GM23248 (cell line): ENCODE results near the gene HADHA. TPM values are rescaled to one million over a fixed set of nuclear protein-coding genes. Genes with fewer than 3 reads are reported as not detected.
A peak's percentile ranks its signal among the peaks of the same experiment; 100 is the strongest.

Source experiments
- DNase-seq: peaks from one replicate; pipeline ENCODE4 v3.0.0-alpha.2; 2015
- H2AFZ ChIP-seq: fragments of 200-600 bp; sonication (generic); 2 replicates; pipeline ENCODE4 v1.6.1; 2016; ENCODE audit warnings: antibody characterized with exemption
- H3F3A ChIP-seq: fragments of 200-600 bp; sonication (generic); 2 replicates; pipeline ENCODE4 v1.6.1; 2016; ENCODE audit warnings: mild to moderate bottlenecking, antibody characterized with exemption, mixed run types; ENCODE audit not compliant: insufficient read depth
- H3K27ac ChIP-seq: fragments of 200-600 bp; sonication (generic); 2 replicates; pipeline ENCODE4 v1.5.1; 2016; ENCODE audit warnings: mild to moderate bottlenecking
- H3K27me3 ChIP-seq: fragments of 200-600 bp; sonication (generic); replicated peaks from 2 replicates; pipeline ENCODE4 v1.6.1; 2016; ENCODE audit warnings: mild to moderate bottlenecking; ENCODE audit not compliant: insufficient read depth
- H3K36me3 ChIP-seq: fragments of 200-600 bp; sonication (generic); 2 replicates; pipeline ENCODE4 v1.6.1; 2016; ENCODE audit warnings: low read depth, mild to moderate bottlenecking
- H3K4me1 ChIP-seq: fragments of 200-600 bp; sonication (generic); 2 replicates; pipeline ENCODE4 v1.6.1; 2016; ENCODE audit warnings: mild to moderate bottlenecking; ENCODE audit not compliant: insufficient read depth
- H3K4me2 ChIP-seq: fragments of 200-600 bp; sonication (generic); one replicate; pipeline ENCODE4 v1.6.1; 2016; ENCODE audit warnings: mild to moderate bottlenecking; ENCODE audit not compliant: unreplicated experiment
- H3K4me3 ChIP-seq: fragments of 200-600 bp; sonication (generic); 2 replicates; pipeline ENCODE4 v1.5.1; 2016; ENCODE audit warnings: mild to moderate bottlenecking
- H3K79me2 ChIP-seq: fragments of 200-600 bp; sonication (generic); 2 replicates; pipeline ENCODE4 v1.6.1; 2016; ENCODE audit warnings: mild to moderate bottlenecking; ENCODE audit not compliant: insufficient read depth
- H3K9ac ChIP-seq: fragments of 200-600 bp; sonication (generic); 2 replicates; pipeline ENCODE4 v1.6.1; 2016; ENCODE audit warnings: mild to moderate bottlenecking
- H3K9me2 ChIP-seq: fragments of 200-600 bp; sonication (generic); 2 replicates; pipeline ENCODE4 v1.6.1; 2016; ENCODE audit warnings: mixed run types, mild to moderate bottlenecking, moderate library complexity; ENCODE audit not compliant: insufficient read depth
- H3K9me3 ChIP-seq: fragments of 200-600 bp; sonication (generic); one replicate; pipeline ENCODE4 v1.6.1; 2017; ENCODE audit warnings: low read depth
- H4K20me1 ChIP-seq: fragments of 200-600 bp; sonication (generic); 2 replicates; pipeline ENCODE4 v1.6.0; 2016; ENCODE audit not compliant: insufficient read depth
- EZH2 ChIP-seq: fragments of 200-600 bp; sonication (generic); IDR thresholded peaks from 2 replicates; pipeline ENCODE4 v1.6.1; 2018; ENCODE audit warnings: antibody characterized with exemption, mild to moderate bottlenecking; ENCODE audit not compliant: insufficient read depth, poor library complexity, severe bottlenecking
- EZH2phosphoT487 ChIP-seq: fragments of 200-600 bp; sonication (generic); IDR thresholded peaks from 2 replicates; pipeline ENCODE4 v1.6.1; 2018; ENCODE audit warnings: antibody characterized with exemption, moderate library complexity, mild to moderate bottlenecking, low read depth; ENCODE audit not compliant: insufficient read depth
- WGBS, 2 experiments: methylation state at CpG; one replicate each; pipeline ENCODE4 v1.1.6; 2015 to 2017; ENCODE audit warnings: low lambda C conversion rate in 2 of 2, low coverage in 1 of 2; ENCODE audit errors: missing lambda C conversion rate in 2 of 2; 5-methylcytosine and 5-hydroxymethylcytosine counted together
- in situ Hi-C: fragments of 300-500 bp; cut with MboI; formaldehyde crosslinking; loops from 2 replicates; pipeline ENCODE4 v1.15.0; 2020
- polyA plus RNA-seq: library from polyadenylated mRNA; unstranded; fragments of >200 nt; fragmentation: Nextera tagmentation; extraction: Ambion mirVana; gene quantifications from 2 replicates; pipeline ENCODE4 v1.2.1, GENCODE V29; 2016
- total RNA-seq: library from RNA; depleted of rRNA; stranded (reverse); fragments of >200 nt; shearing (Covaris generic); gene quantifications from 2 replicates; pipeline ENCODE4 v1.2.3, GENCODE V29; 2014; rRNA removed

Gene HADHA
- total and polyA plus RNA-seq, 2 experiments from 2014 or later, result 121 to 122 TPM

DNA sequence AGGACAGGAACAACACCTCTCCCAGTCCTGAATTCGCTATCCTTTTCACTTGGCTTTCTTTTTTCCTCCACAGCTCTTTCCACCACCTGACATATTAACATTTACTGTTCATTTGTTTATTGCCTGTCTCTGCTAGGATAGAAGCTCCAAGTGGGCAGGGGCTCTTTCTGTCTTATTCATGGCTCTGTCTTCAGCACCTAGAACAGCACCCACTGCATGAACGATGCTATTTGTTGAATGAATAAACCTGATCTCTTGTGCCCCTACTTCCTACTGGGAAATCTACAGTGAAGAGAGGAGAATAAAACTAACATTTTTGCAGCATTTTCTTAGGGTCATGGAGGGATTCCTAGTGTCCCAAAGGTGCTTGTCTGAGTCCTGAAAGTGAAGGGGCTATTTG, 95.9 kb downstream of the HADHA start:
- no peak overlapping the region for H2AFZ ChIP-seq
- H3K27me3 ChIP-seq, result no peaks in the 10 kb centered on the region
- no peaks in the 10 kb centered on the region for H3K79me2 ChIP-seq
- no peak overlapping the region for H3K9ac ChIP-seq
- no peaks in the 10 kb centered on the region for H4K20me1 ChIP-seq
- H3K4me3 ChIP-seq, result no peak overlapping the region
- DNase-seq, result peak; percentile 41
- in situ Hi-C loops, result loop anchor here (5.0 kb wide), 1 partner anchor 156 kb away; no protein-coding TSS in a partner anchor
- no peaks in the 10 kb centered on the region for H3F3A ChIP-seq
- no peaks in the 10 kb centered on the region for H3K9me2 ChIP-seq
- no peaks in the 10 kb centered on the region for H3K4me1 ChIP-seq
- no peak overlapping the region for H3K4me2 ChIP-seq
- no peaks in the 10 kb centered on the region for H3K9me3 ChIP-seq
- H3K27ac ChIP-seq, result no peak overlapping the region
- WGBS, 2 experiments, result 47 to 50% methylated on average over 2 of the region's 2 CpGs
- TF ChIP-seq EZH2, result no peak
- TF ChIP-seq EZH2phosphoT487, result no peak
- no peaks in the 10 kb centered on the region for H3K36me3 ChIP-seq

GRCh38 chr2:26144953-26145680, 99.3 kb downstream of the HADHA start:
- no peaks in the 10 kb centered on the region for H3K36me3 ChIP-seq
- H4K20me1 ChIP-seq, result no peaks in the 10 kb centered on the region
- peak overlapping the region; percentile 64 for H3K4me2 ChIP-seq
- H3K4me1 ChIP-seq, result no peaks in the 10 kb centered on the region
- peak overlapping the region; percentile 44 for H3K4me3 ChIP-seq
- H3K79me2 ChIP-seq, result no peaks in the 10 kb centered on the region
- H3K9me2 ChIP-seq, result no peaks in the 10 kb centered on the region
- no peaks in the 10 kb centered on the region for H3K9me3 ChIP-seq
- H2AFZ ChIP-seq, result peak overlapping the region; percentile 73
- WGBS, 2 experiments, result 13 to 14% methylated on average over 11 of the region's 11 CpGs
- no peaks in the 10 kb centered on the region for H3K27me3 ChIP-seq
- TF ChIP-seq EZH2phosphoT487 (no peak), EZH2 (no peak)
- H3K27ac ChIP-seq, result no peak overlapping the region
- in situ Hi-C loops, result loop anchor here (5.0 kb wide), 1 partner anchor 153 kb away; no protein-coding TSS in a partner anchor
- H3K9ac ChIP-seq, result peak overlapping the region; percentile 39; the same call in 1 of the 2 replicates
- no peaks in the 10 kb centered on the region for H3F3A ChIP-seq
- DNase-seq, result peak; percentile 68

DNA sequence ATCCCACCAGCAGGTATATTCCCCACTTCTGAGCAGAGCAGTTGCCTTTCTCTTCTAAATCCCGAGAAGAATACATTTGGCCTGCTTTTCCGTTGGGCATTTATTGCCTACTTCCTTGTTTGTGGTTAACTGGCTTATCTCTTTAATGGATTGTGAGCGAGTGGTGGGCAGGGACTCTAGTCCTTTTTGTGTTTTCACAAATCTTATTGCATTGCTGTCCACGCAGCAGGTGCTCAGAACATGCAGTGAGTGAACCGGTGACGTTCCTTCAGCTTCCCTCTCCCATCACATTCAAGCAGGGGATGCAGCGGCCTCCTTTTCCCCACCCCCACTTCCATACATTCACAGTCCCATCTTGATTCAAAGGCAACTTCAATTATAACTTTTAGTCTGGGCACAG, 100.4 kb downstream of the HADHA start:
- H3F3A ChIP-seq, result 0 out of 2 replicates have a peak, but pooled peaks cover 2% of the 10 kb centered on the region
- H3K9me2 ChIP-seq, result no peaks in the 10 kb centered on the region
- no peaks in the 10 kb centered on the region for H3K4me1 ChIP-seq
- no peaks in the 10 kb centered on the region for H3K9me3 ChIP-seq
- no peaks in the 10 kb centered on the region for H3K27me3 ChIP-seq
- no peaks in the 10 kb centered on the region for H4K20me1 ChIP-seq
- H3K79me2 ChIP-seq, result no peaks in the 10 kb centered on the region
- TF ChIP-seq EZH2 (no peak), EZH2phosphoT487 (no peak)
- 72 to 76% methylated on average over 7 of the region's 7 CpGs for WGBS, 2 experiments
- H3K9ac ChIP-seq, result no peak overlapping the region
- H3K36me3 ChIP-seq, result no peaks in the 10 kb centered on the region
- DNase-seq, result no peak
- in situ Hi-C loops, result no loop called here
- no peak overlapping the region for H3K4me2 ChIP-seq
- H2AFZ ChIP-seq, result peak overlapping the region; percentile 73
- no peak overlapping the region for H3K27ac ChIP-seq
- no peak overlapping the region for H3K4me3 ChIP-seq

GRCh38 chr2:26141145-26141769, 103.2 kb downstream of the HADHA start:
- 90 to 94% methylated on average over 18 of the region's 18 CpGs for WGBS, 2 experiments
- Histone ChIP-seq H3K9me3 (no peaks in the 10 kb centered on the region), H3K4me3 (no peak overlapping the region), H4K20me1 (no peaks in the 10 kb centered on the region), H3K36me3 (peaks cover 6% of the 10 kb centered on the region; the same call in 1 of the 2 replicates), H3F3A (0 out of 2 replicates have a peak, but pooled peaks cover 3% of the 10 kb centered on the region), H2AFZ (no peak overlapping the region), H3K27ac (no peak overlapping the region), H3K9ac (no peak overlapping the region), H3K4me1 (no peaks in the 10 kb centered on the region), H3K4me2 (no peak overlapping the region), H3K27me3 (no peaks in the 10 kb centered on the region), H3K79me2 (no peaks in the 10 kb centered on the region), H3K9me2 (no peaks in the 10 kb centered on the region)
- in situ Hi-C loops, result no loop called here
- no peak for DNase-seq
- no peak for TF ChIP-seq EZH2phosphoT487
- no peak for TF ChIP-seq EZH2

Other genes with a start within 250 kb of the HADHA start
- 86.7 and 97.4 TPM in 2 replicates for gene RAB10, start 210.5 kb downstream of the HADHA start, total RNA-seq
- gene RAB10, start 210.5 kb downstream of the HADHA start, polyA plus RNA-seq, result 147 and 151 TPM in 2 replicates
- gene GAREM2, start 71.5 kb downstream of the HADHA start, total RNA-seq, result 1.8 and 2.5 TPM in 2 replicates
- gene GAREM2, start 71.5 kb downstream of the HADHA start, polyA plus RNA-seq, result 5.9 TPM in 2 replicates
- 93.3 and 99.2 TPM in 2 replicates for gene HADHB, start 307 bp upstream of the HADHA start, total RNA-seq
- 139 and 140 TPM in 2 replicates for gene HADHB, start 307 bp upstream of the HADHA start, polyA plus RNA-seq
- 11.6 and 19.8 TPM in 2 replicates for gene SELENOI, start 101.5 kb upstream of the HADHA start, total RNA-seq
- 3.6 TPM in 2 replicates for gene SELENOI, start 101.5 kb upstream of the HADHA start, polyA plus RNA-seq
- under 0.01 TPM in 1 of 2 replicates, not detected in the other for gene ADGRF3, start 102.2 kb upstream of the HADHA start, total RNA-seq
- 0.15 and 0.24 TPM in 2 replicates for gene ADGRF3, start 102.2 kb upstream of the HADHA start, polyA plus RNA-seq
- gene DRC1, start 157.3 kb upstream of the HADHA start, total RNA-seq, result 0.89 TPM in 1 of 2 replicates, not detected in the other
- gene DRC1, start 157.3 kb upstream of the HADHA start, polyA plus RNA-seq, result 0.35 TPM in 1 of 2 replicates, not detected in the other
- gene OTOF, start 233.5 kb upstream of the HADHA start, total RNA-seq, result 0.25 and 0.43 TPM in 2 replicates
- 0.37 and 0.38 TPM in 2 replicates for gene OTOF, start 233.5 kb upstream of the HADHA start, polyA plus RNA-seq